ENCODE data around the gene ABCC8.

DNA sequence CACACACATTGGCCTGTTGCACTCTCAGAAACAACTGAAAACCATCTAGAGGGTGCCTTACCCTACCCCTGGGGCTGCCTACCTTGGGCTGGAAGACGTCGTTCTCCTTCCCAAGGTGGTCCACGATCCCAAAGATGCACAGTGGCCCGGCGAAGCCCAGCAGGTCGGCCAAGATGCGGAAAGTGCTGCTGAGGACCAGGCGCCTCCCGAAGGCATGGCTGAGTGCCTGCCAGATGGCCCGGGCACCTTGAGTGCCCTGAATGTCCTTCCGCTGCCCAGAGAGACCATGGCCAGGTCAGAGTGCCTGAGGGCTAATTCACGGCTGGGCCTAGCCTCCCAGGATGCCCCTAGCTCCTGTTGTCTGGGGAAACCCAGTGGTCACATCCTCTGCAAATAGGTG is 16.2 kb downstream of the ABCC8 start:
- TF ChIP-seq, protein P1, sequence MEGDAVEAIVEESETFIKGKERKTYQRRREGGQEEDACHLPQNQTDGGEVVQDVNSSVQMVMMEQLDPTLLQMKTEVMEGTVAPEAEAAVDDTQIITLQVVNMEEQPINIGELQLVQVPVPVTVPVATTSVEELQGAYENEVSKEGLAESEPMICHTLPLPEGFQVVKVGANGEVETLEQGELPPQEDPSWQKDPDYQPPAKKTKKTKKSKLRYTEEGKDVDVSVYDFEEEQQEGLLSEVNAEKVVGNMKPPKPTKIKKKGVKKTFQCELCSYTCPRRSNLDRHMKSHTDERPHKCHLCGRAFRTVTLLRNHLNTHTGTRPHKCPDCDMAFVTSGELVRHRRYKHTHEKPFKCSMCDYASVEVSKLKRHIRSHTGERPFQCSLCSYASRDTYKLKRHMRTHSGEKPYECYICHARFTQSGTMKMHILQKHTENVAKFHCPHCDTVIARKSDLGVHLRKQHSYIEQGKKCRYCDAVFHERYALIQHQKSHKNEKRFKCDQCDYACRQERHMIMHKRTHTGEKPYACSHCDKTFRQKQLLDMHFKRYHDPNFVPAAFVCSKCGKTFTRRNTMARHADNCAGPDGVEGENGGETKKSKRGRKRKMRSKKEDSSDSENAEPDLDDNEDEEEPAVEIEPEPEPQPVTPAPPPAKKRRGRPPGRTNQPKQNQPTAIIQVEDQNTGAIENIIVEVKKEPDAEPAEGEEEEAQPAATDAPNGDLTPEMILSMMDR (IDR thresholded peaks at IDR 0.05; ENCODE audit: low read length) = no peak
- TF ChIP-seq EZH2 (IDR thresholded peaks at IDR 0.05; ENCODE audit: borderline replicate concordance, low read length) = no peak

Data from OCI-LY1 (cell line).